HG03354 (cell line): ENCODE data around the gene OTOP3.
"Not testable (repeated sequence)": the region's sequence is repeated elsewhere in the genome, so short reads cannot be mapped to it uniquely, and the experiment has no call there.

Experiments
- ATAC-seq: cut with Tn5 transposase; IDR thresholded peaks from one replicate; pipeline ENCODE4 v1.9.1; 2021; ENCODE audit warnings: mild to moderate bottlenecking; ENCODE audit not compliant: unreplicated experiment, poor library complexity, severe bottlenecking

Gene OTOP3, protein sequence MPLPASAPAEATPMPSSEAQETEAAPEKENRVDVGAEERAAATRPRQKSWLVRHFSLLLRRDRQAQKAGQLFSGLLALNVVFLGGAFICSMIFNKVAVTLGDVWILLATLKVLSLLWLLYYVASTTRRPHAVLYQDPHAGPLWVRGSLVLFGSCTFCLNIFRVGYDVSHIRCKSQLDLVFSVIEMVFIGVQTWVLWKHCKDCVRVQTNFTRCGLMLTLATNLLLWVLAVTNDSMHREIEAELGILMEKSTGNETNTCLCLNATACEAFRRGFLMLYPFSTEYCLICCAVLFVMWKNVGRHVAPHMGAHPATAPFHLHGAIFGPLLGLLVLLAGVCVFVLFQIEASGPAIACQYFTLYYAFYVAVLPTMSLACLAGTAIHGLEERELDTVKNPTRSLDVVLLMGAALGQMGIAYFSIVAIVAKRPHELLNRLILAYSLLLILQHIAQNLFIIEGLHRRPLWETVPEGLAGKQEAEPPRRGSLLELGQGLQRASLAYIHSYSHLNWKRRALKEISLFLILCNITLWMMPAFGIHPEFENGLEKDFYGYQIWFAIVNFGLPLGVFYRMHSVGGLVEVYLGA

DNA sequence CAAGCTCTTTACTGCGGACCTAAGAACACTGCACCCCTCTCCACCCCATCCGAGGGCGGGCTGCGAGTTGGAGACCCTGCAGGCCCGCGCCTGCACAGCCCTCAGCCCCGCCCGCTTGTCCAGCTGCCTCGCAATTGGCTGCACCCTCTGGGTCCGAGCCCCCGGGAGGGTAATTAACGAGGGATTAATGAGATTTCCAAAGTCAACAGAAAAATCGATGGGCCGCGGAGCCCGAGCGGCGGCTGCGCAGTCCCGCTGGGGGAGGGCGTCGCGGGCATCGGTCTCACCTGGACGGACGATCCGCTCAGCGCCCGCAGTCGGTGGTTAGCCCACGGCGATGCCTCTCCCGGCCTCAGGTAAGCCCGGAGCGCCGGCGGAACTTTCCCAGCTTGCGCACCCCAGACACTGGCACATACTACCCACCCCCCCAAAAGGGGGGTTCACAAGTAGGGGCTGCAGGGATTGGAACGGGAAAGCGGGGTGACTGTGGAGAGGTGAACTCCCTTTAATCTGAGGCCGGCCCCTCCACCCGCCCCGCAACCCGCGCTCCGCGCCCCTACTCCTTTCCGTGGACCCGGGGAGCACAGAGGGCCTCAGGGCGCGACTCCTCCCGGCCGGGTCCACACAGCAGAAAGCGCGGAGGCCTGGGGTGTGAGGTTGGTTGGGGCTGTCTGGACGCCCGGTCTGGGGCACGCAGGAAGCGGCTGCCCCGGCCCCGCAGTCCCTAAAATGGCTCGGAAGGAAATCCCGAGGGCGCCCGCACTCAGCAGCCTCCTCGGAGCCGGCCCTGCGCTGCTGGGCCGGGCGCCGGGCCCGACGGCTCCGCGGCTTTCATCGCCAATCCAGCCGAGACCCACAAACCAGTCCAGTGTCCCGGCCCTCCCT is at the start of gene OTOP3:
TSS of gene OTOP3 (plus strand) at position 314 of the 885 bp plus-strand sequence. CDS start at position 338, 24 bp downstream.
- ATAC-seq = no peak

DNA sequence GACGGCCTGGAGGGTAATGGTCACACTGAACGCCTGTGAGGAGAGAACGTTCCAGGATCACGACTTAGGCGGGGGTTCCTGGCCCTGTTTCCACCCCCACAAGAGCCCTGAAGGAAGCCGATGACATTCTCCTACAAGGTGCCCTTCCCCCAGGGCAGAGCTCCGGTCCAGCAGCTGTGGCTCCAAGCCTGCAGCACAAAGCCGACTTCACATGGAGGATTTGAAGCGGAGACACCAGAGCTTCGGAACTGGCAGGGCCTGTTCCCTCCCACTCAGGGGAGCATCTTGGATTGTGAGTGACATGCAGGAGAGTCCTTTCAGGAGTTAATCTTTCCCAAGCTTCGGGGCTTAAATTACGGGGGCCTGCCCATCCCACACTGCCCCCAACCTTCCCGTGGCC is 47.2 kb upstream of the OTOP3 start:
- no peak for ATAC-seq

DNA sequence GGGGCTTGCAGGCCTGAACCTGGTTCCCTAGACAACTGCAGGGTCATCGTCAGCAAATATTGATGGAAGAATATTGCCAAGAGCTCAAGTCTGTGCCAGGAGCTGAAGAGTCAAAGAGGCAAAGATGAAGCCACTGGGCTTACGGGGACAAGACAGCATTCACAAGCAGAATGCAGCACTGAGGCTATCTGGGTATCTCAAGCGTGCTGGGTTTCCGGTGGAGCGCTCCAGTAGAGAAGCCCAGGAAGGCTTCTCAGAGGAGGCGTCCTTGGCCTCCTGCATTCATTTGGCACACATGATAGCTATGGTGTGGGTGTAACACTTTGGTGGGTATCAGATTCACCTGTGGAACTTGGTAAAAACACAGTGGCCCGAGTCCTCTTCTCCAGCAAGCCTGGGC is 45.1 kb upstream of the OTOP3 start:
- ATAC-seq = no peak

DNA sequence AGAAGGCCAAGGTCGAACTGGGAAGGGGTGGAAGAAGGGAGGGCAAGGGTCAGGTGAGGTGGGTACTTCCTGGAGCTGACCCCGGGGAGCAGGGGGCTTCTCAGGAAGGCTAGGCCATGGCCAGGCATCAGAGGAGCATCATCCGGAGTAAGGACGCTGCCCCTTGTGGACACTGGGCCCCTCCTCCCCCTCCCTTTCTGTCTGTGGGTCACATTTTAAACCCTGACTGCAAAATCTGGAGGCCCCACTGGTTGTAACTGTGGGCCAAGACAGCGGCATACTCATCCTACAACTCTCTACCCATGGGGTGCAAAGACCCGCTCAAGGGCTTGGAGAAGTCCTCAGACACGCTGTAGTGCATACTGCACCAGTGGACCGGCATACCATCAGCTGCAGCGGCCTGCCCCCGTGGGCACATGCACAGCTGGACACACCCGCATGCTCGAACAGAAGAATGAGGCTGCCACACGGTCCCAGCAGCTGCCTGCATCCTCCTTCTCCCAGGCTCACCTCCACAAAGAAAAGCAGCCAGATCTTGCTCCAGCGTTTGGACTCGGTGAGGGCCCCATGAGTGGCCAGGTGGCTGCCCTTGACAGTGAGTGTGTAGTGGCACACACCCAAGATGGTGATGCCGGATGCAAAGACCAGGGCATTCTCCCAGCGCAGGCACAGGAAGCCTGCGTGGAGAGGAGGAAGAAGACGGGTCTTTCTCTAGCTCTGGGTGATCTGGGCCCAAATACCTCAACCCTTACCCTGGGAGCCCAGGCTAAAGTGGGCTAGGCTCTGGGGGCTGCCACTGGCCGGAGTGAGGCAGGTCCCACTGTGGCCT is 43.5 kb upstream of the OTOP3 start:
- ATAC-seq = no peak

DNA sequence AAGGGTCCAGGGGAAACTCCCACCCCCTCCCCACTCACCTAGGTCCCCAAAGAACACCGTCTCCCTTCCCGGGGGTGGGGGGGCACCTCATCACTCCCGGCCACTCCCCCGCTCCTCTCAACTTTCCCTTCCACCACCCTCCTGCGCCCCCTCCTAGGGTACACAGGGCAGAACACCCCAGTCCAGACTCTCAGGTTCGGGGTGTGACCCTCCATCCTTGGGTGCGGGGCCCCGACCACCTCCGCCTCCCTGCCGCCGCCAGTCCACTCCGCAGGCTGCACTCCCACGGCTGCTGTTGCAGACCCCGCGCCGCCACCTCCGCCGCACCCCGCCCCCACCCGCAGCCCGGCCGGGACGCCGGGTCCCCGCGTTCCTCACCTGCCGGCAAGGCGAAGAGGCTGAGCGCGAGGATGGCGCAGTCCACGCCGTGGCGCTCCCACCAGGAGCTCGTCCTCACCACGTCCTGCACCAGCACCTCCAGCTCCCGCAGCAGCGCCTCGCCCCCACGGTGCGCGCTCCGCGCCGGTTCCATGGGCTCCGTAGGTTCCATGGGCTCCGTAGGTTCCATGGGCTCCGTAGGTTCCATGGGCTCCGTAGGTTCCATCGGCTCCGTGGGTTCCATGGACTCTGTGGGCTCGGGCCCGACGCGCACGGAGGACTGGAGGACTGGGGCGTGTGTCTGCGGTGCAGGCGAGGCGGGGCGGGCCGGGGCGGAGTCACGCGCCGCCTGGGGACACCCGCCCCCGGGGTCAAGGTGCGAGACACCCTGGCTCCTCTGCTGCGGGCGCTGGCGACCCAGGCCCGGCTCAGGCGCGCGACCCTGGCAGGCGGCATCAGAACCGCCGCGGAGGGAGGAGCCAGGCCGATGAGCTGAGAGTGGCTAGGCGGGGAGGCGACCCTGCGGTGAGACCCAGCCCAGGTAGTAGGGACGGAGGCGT is 42.5 kb upstream of the OTOP3 start, which contains the start of gene FADS6:
TSS of gene FADS6 (minus strand) at position 660 of the 938 bp plus-strand sequence. CDS start at position 622, 38 bp downstream.
- ATAC-seq = no peak

DNA sequence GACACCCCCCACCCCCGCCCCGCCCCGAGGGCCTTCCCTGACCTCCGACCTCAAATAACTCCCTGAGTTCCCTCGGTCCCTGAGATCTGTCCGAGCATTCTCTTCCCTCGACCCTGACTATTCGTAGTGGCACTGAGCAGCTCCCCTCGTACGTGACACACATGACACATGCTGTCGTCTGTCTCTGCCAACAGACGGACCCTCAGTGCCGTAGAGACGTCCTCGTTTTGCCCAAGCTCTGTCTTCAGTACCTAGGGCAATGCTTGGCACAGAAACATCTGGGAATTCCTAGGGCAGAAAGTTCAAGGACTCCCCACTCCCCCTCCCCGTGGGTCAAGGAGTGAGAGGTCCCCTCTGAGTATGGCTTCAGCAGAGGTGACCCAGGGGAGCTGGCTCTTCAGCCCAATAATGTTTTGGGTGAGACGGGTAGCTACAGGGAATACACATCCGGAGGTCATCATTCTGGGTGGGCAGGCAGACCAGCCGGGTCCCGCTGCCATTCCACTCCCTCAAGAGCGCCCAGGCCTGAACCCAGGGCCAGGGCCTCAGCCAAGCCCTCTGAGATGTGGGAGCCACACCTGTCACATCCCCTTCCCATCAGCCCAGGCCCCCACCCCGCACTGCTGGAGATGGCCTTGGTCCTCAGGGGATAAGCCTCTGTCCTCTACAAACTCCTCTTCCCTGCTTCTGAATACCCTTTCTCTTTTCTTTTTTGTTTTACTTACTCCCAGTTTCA is 41.6 kb upstream of the OTOP3 start:
- no peak for ATAC-seq

DNA sequence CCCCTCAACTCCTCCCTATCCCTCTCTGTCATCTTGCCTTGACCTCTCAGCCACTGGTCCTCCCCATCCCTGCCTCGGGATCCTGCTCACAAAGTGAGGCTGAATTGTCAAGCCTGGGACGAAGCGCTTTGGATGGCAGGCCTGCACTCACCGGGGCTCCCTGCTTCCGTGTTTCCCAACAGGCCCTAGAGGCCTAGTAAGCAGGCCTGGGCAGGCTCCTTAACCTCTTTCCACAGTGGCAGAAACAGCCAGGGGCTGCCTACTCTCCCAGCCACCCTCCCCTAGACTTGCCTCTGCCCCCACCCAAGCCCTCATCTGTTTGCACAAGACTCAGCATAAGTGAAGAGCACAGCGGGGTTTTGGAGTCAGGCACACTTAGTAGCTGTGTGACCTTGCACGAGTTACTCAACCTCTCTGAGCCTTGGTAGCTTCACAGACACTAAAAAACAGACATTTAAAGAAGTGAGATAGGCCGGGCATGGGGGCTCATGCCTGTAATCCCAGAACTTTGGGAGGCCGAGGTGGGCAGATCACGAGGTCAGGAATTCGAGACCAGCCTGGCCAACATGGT is 37.2 kb upstream of the OTOP3 start:
- ATAC-seq = no peak

DNA sequence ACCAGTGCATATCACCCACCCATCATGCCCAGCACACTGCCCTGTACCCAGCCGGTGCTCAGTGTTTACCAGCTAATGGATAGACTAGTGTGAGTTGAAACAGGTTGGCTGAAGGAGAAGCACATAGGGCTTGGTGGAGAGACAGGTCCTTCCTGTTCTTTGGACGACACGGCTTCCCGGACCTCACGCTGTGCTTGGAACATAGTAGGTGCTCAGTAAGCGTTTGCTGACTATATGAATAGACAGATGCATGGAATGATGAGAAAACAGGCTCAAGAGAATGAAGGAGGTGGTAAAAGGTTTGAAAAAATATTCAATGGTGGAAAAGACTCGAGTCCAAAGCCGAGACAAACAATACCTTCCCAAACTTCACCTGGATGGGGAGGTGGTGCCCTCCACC is 35.5 kb upstream of the OTOP3 start:
- ATAC-seq = no peak

DNA sequence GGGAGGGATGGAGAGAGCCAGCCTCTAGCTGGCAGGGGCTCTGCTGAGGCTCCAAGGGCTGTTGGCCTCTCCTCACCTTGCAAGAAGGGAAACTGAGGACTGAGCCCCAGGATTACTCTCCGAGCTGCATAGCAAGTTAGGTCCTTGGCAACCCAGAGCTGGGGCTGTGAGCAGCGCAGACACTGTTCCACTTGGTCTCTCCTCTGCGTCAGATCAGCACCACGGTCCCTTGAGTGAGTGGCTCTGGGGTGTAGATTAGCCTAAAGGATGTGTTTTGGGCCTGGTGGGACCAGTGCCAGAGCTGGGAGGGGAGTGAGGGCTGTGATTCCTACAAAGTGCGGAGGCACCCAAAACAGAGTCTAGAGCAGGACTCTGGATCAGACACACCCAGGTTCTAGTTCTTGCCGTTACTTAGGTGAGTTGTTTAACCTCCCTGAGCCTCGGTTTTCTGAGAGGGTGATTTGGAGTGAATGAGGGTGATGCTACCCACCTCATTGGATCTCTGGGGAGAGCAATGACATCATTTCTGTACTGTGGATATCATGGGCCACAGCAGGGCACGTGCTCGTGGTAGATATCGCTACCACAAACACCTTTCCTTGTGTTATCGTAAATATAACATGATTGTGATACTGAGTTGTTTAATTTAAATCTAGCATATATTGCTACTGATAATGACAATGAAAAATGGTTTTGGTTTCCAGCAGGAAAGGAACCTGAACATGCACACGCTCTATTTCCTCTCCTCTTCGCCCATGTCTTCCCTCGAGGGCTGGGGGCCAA is 34.2 kb upstream of the OTOP3 start:
- no peak for ATAC-seq

DNA sequence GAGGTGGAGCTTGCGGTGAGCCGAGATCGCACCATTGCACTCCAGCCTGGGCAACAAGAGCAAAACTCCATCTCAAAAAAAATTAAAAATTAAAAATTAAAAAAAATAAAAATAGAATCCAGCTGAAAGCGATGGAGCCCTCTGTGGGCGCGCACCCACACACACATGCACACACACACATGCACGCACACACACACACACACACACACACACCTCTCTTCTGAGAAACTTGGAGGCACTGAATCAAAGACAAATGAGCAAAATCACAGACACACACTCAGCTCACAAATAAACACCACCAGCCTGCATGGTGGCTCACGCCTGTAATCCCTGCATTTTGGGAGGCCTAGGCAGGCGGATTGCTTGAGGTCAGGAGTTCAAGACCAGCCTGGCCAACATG is 32.7 kb upstream of the OTOP3 start:
- ATAC-seq = no peak

DNA sequence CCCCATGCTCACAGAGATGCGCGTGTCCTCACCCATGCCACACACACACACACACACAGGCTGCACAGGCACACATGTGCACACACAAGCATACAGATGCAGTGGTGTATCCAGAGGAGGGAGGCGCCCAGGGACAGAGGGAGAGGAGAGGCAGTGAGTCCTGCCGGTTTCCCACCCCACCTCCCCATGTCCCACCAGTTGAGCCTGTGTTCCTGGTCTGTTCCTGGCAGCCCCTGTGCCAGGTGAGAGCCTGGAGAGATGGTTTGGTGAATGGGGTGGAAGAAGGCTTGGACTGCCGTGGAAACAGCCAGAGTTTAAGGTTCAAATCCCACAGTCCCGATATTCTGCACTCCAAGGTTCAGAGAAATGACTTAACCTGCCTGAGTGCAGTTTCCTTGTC is 32.0 kb upstream of the OTOP3 start:
- no peak for ATAC-seq

DNA sequence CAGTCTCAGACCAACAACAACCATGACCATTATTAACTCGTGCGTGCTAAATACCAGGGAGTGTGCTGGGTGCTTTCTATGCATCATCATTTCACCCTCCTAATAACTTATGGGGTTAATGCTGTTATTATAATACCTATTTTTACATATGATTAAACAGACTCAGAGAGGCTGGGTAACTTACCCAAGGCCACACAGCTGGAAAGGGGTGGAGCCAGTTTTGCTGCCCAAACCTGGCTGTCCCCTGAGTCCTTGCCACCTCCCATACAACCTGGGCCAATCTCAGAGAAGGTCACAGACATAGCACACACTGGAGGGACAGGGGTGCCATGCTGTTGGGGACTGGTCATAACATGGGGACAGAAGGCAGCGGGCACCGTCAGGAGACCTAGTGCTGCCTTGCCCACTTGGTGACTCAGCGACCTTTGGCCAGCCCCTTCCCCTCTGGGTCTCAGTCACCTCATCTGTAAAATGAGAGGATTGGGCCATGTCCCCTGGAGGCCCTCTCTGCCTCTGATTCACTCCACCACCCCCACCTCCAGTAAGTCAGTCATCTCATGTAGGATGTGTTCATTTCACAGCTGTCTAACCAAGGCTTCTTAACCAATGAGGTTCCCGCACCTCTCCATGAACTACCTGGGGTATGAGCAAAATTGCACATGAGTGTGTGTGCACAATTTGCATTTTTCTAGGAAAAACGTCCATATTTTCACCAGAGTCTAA is 30.9 kb upstream of the OTOP3 start:
- ATAC-seq = no peak

DNA sequence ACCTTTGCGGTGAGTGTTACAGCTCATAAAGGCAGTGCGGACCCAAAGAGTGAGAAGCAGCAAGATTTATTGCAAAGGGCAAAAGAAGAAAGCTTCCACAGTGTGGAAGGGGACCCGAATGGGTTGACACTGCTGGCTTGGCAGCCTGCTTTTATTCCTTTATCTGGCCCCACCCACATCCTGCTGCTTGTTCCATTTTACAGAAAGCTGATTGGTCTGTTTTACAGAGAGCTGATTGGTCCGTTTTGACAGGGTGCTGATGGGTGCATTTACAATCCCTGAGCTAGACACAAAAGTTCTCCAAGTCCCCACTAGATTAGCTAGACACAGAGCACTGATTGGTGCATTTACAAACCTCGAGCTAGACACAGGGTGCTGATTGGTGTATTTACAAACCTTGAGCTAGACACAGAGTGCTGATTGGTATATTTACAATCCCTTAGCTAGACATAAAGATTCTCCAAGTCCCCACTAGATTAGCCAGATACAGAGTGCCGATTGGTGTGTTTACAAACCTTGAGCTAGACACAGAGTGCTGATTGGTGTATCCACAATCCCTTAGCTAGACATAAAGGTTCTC is 29.4 kb upstream of the OTOP3 start:
- not testable (repeated sequence) for ATAC-seq

DNA sequence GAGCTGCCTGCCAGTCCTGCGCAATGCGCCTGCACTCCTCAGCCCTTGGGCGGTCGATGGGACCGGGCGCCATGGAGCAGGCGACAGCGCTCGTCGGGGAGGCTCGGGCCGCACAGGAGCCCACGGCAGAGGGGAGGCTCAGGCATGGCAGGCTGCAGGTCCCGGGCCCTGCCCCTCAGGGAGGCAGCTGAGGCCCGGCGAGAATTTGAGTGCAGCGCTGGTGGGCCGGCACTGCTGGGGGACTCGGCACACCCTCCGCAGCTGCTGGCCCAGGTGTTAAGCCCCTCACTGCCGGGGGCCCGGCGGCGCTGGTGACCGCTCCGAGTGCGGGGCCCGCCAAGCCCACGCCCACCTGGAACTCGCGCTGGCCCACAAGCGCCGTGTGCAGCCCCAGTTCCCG is 28.7 kb upstream of the OTOP3 start:
- ATAC-seq = no peak

DNA sequence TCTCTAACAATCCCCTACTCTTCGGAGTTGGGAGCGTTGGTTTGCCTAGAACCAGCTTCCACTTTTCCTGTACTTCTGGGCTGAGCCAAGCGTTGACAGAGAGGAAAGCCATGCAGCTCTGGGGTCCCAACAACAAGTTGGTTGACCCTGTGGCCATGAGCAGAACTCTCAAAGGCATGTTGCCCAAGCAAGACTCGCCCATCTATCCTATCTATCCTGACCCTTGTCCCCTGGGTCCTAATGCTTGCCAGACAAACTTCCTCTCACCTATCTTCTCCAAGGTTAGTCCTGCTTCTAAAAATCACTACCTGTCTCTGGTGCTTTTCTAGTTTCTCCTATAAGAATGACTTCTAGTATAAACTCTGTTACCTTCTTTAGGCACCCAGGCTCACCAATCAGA is 26.6 kb upstream of the OTOP3 start:
- ATAC-seq = not testable (repeated sequence)

DNA sequence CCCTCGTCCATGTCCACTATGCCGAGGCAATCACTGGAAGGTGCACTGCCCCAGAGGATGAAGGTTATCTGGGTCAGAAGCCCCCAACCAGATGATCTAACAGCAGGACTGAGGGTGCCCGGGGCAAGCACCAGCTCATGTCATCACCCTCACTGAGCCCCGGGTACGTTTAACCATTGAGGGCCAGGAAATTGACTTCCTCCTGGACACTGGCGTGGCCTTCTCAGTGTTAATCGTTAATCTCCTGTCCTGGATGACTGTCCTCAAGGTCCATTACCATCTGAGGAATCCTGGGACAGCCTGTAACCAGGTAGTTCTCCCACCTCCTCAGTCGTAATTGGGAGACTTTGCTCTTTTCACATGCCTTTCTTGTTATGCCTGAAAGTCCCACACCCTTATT is 24.3 kb upstream of the OTOP3 start:
- not testable (repeated sequence) for ATAC-seq
